ENCODE measurements around the gene DPP9.

Gene DPP9

DNA sequence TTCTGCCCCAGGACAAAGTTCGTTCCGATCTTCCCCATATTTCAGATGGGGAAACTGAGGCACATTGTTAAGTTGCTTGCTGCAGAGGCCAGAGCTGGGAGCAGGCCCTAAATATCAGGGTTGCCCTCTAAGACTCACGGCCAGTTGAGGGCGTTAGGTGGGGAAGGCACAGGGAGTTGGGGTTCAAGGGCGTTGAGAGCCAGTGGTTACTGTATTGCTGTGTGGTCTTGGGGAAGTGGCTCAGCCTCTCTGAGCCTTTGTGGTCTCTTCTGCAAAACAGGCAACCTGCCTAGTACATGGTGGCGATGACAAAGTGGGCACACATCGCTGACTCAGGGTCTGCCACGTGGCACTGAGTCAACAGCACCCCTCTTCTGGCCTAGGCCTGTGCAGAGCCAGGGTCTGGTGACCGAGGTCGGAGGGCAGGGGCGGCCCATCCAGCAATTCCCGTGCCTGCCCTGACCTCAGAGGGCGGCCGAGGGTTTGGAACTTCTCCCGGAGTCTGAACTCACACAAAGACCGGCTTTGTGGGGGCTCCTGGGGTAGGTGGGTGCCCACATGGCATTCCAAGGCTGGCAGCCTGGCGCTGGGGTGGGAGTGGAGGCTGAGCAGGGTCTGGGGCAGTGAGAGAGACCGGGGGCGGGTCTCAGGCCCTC lies 74.1 kb downstream of the DPP9 start:
- no peaks in the 10 kb centered on the region for H3K9me3 ChIP-seq (ENCODE audit: control insufficient read depth, insufficient read depth, low read length)
- no peak overlapping the region for H3K27ac ChIP-seq (ENCODE audit: low read depth, low read length)
- H3K36me3 ChIP-seq (ENCODE audit: control insufficient read depth, low read length): peaks cover 1% of the 10 kb centered on the region; the same call in 1 of the 2 replicates
- no peaks in the 10 kb centered on the region for H4K20me1 ChIP-seq (ENCODE audit: control insufficient read depth, insufficient read depth, low read depth, low read length)
- H3K9me2 ChIP-seq (replicated peaks; ENCODE audit: control insufficient read depth, low read length): no peaks in the 10 kb centered on the region
- no peaks in the 10 kb centered on the region for H3K27me3 ChIP-seq (ENCODE audit: control insufficient read depth, low read length)
- H3K4me2 ChIP-seq (ENCODE audit: low read length): no peak overlapping the region
- no peaks in the 10 kb centered on the region for H3F3A ChIP-seq (ENCODE audit: control insufficient read depth, insufficient read depth)
- H3K4me1 ChIP-seq (ENCODE audit: control insufficient read depth, low read length): peaks cover 7% of the 10 kb centered on the region
- H3K79me2 ChIP-seq (ENCODE audit: control insufficient read depth, low read length): no peaks in the 10 kb centered on the region
- H3K4me3 ChIP-seq (ENCODE audit: low read length): no peak overlapping the region
- TF ChIP-seq, protein P1, sequence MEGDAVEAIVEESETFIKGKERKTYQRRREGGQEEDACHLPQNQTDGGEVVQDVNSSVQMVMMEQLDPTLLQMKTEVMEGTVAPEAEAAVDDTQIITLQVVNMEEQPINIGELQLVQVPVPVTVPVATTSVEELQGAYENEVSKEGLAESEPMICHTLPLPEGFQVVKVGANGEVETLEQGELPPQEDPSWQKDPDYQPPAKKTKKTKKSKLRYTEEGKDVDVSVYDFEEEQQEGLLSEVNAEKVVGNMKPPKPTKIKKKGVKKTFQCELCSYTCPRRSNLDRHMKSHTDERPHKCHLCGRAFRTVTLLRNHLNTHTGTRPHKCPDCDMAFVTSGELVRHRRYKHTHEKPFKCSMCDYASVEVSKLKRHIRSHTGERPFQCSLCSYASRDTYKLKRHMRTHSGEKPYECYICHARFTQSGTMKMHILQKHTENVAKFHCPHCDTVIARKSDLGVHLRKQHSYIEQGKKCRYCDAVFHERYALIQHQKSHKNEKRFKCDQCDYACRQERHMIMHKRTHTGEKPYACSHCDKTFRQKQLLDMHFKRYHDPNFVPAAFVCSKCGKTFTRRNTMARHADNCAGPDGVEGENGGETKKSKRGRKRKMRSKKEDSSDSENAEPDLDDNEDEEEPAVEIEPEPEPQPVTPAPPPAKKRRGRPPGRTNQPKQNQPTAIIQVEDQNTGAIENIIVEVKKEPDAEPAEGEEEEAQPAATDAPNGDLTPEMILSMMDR (IDR thresholded peaks at IDR 0.05; ENCODE audit: low read depth, low read length, poor library complexity, severe bottlenecking): no peak
- no peak for TF ChIP-seq EZH2phosphoT487 (IDR thresholded peaks at IDR 0.05; ENCODE audit: borderline replicate concordance, low read length)

DNA sequence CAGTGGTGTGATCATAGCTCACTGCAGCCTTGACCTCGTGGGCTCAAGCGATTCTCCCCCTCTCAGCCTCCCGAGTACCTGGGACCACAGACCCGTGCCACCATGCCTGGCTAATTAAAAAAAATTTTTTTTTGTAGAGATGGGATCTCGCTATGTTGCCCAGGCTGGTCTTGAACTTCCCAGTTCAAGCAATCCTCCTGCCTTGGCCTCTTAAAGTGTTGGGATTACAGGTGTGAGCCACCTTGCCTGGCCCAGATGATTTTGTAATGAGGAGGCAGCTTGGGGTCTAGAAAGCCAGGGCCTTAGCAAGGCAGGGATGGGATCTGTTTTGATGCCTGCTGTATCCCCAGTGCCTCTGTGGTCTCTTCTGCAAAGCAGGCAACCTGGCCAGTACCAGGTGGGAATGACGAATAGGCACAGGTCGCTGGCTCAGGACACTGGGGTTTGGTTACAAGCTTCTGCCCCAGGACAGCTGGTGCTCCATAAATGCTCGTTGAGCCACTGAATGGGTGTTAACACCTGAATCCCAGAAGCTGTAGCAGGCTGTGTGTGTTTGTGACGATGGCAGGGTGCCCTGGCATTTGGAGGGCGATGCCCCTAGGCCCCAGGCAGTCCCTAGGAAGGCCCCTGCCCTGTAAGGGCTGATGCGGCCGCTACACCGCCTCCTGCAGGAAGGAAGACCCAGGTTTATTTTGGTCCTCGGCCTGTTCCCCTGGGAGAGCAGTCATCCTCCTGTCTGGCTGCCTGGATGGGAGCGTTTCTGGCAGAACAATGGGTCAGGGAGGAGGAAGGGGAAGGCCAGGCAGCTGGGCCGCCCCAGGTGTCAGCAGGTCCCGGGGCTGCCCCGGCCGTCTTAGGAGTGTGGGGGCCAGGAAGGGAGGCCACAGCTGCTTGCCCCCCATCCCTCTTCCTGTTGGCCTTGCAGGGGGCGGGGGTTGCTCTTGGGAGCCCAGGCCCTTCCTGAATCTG lies 75.7 kb downstream of the DPP9 start:
- H3K79me2 ChIP-seq (ENCODE audit: control insufficient read depth, low read length): no peaks in the 10 kb centered on the region
- H3K36me3 ChIP-seq (ENCODE audit: control insufficient read depth, low read length): no peaks in the 10 kb centered on the region
- no peaks in the 10 kb centered on the region for H3K9me3 ChIP-seq (ENCODE audit: control insufficient read depth, insufficient read depth, low read length)
- H3K4me2 ChIP-seq (ENCODE audit: low read length): no peak overlapping the region
- no peaks in the 10 kb centered on the region for H3F3A ChIP-seq (ENCODE audit: control insufficient read depth, insufficient read depth)
- TF ChIP-seq, protein P1 (IDR thresholded peaks at IDR 0.05; ENCODE audit: low read depth, low read length, poor library complexity, severe bottlenecking): peak; percentile 15
- no peak for TF ChIP-seq EZH2phosphoT487 (IDR thresholded peaks at IDR 0.05; ENCODE audit: borderline replicate concordance, low read length)
- H3K27me3 ChIP-seq (ENCODE audit: control insufficient read depth, low read length): no peaks in the 10 kb centered on the region
- peaks cover 6% of the 10 kb centered on the region for H3K4me1 ChIP-seq (ENCODE audit: control insufficient read depth, low read length)
- H3K4me3 ChIP-seq (ENCODE audit: low read length): no peak overlapping the region
- no peak overlapping the region for H3K27ac ChIP-seq (ENCODE audit: low read depth, low read length)
- H4K20me1 ChIP-seq (ENCODE audit: control insufficient read depth, insufficient read depth, low read depth, low read length): no peaks in the 10 kb centered on the region
- H3K9me2 ChIP-seq (replicated peaks; ENCODE audit: control insufficient read depth, low read length): no peaks in the 10 kb centered on the region

DNA sequence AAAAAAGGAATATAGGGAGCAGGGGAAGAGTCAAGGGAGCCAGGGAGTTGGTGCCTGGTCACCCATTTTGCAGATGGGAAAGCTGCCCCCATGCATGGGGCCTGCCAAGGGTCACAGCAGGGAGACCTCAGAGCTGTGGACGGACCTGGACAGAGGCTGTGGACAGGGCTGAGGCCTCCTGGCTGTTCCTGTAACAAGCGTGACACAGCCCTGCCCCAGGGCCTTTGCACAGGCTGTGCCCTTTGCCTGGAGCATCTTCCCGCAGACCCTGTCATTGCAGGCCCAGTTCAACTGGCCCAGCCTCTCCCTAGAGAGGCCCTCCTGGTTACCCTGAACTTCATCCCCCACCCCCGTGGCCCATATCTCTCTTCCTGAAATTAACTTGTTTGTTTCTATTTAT lies 77.9 kb downstream of the DPP9 start:
- Histone ChIP-seq H3F3A (ENCODE audit: control insufficient read depth, insufficient read depth) (no peaks in the 10 kb centered on the region), H3K27ac (ENCODE audit: low read depth, low read length) (no peak overlapping the region), H3K79me2 (ENCODE audit: control insufficient read depth, low read length) (no peaks in the 10 kb centered on the region), H3K9me2 (replicated peaks; ENCODE audit: control insufficient read depth, low read length) (no peaks in the 10 kb centered on the region), H3K4me1 (ENCODE audit: control insufficient read depth, low read length) (peaks cover 6% of the 10 kb centered on the region), H3K4me2 (ENCODE audit: low read length) (no peak overlapping the region), H3K9me3 (ENCODE audit: control insufficient read depth, insufficient read depth, low read length) (no peaks in the 10 kb centered on the region), H3K36me3 (ENCODE audit: control insufficient read depth, low read length) (no peaks in the 10 kb centered on the region), H4K20me1 (ENCODE audit: control insufficient read depth, insufficient read depth, low read depth, low read length) (no peaks in the 10 kb centered on the region), H3K4me3 (ENCODE audit: low read length) (no peak overlapping the region), H3K27me3 (ENCODE audit: control insufficient read depth, low read length) (no peaks in the 10 kb centered on the region)
- no peak for TF ChIP-seq EZH2phosphoT487 (IDR thresholded peaks at IDR 0.05; ENCODE audit: borderline replicate concordance, low read length)
- TF ChIP-seq, protein P1 (IDR thresholded peaks at IDR 0.05; ENCODE audit: low read depth, low read length, poor library complexity, severe bottlenecking): no peak

Data from DOHH2 (cell line).